Testis (tissue), 3 donors: ENCODE results near the gene MNDA. TPM values are rescaled to one million over a fixed set of nuclear protein-coding genes. Genes with fewer than 3 reads are reported as not detected.

Experiments used
- DNase-seq: peaks from one replicate; pipeline ENCODE4 v3.0.0-alpha.2; 2019
- H3K27ac ChIP-seq, 2 donors: fragments of 200-600 bp; sonication (generic); one replicate each; pipeline ENCODE4 v1.5.1; 2019
- H3K27me3 ChIP-seq: fragments of 200-600 bp; sonication (generic); one replicate; pipeline ENCODE4 v1.5.1; 2019
- H3K36me3 ChIP-seq: fragments of 200-600 bp; sonication (generic); one replicate; pipeline ENCODE4 v1.5.1; 2017; ENCODE audit warnings: low read depth; ENCODE audit errors: missing control alignments
- H3K4me1 ChIP-seq: fragments of 200-600 bp; sonication (generic); one replicate; pipeline ENCODE4 v1.5.1; 2019
- H3K4me3 ChIP-seq, 2 donors: fragments of 200-600 bp; sonication (generic); one replicate each; pipeline ENCODE4 v1.5.1; 2017 to 2019
- H3K9me3 ChIP-seq: fragments of 200-600 bp; sonication (generic); one replicate; pipeline ENCODE4 v1.5.1; 2017
- CTCF ChIP-seq, 3 experiments: fragments of 450-650 bp in 2 of 3; fragments of 200-600 bp in 1 of 3; sonication (generic) in 1 of 3; IDR thresholded peaks; one replicate each; pipeline ENCODE4 v1.5.1; 2016 to 2019; ENCODE audit warnings: antibody characterized with exemption in 3 of 3, mild to moderate bottlenecking in 2 of 3, moderate library complexity in 1 of 3
- WGBS, 2 donors: methylation state at CpG; one replicate each; pipeline ENCODE4 v1.1.5; 2018; 5-methylcytosine and 5-hydroxymethylcytosine counted together
- intact Hi-C: fragments of 100-400 bp; cut with DNase I; formaldehyde crosslinking; loops from one replicate; pipeline ENCODE4 v1.15.1; 2023; ENCODE audit warnings: low total_unique reads
- polyA plus RNA-seq: library from polyadenylated mRNA; stranded (reverse); fragments of 350-450 nt; fragmentation: Illumina TruSeq; extraction: RNeasy Lipid Tissue Mini Kit (QIAGEN cat#74804); gene quantifications from one replicate; pipeline ENCODE4 v1.2.3, GENCODE V29; 2014; ENCODE audit warnings: low read depth, low replicate concordance; ENCODE audit not compliant: insufficient read depth
- small RNA-seq, 2 donors: library from RNA; depleted of rRNA; stranded (forward); fragments of <200 nt; gene quantifications; one replicate each; pipeline ENCODE3, GENCODE V24; 2016
- total RNA-seq, 2 donors: library from RNA; depleted of rRNA; stranded (reverse); fragments of >200 nt; gene quantifications; one replicate each; pipeline ENCODE4 v1.2.3, GENCODE V29; 2016

Gene MNDA
- total and polyA plus RNA-seq, 3 donors from 2014 or later: 6.8 to 12.8 (median 11.5) TPM

GRCh38 chr1:158898722-158899121 lies 67.6 kb downstream of the MNDA start:
- Histone ChIP-seq H3K27ac (no peak overlapping the region), H3K4me1 (no peaks in the 10 kb centered on the region), H3K36me3 (no peaks in the 10 kb centered on the region), H3K27me3 (no peaks in the 10 kb centered on the region), H3K4me3 (no peak overlapping the region), H3K9me3 (no peaks in the 10 kb centered on the region)
- no peak for DNase-seq
- TF ChIP-seq CTCF (IDR thresholded peaks at IDR 0.05): no peak
- 74 to 87% methylated on average over 2 of the region's 2 CpGs for WGBS, 2 donors
- intact Hi-C loops: no loop called here

Small RNA genes lying within 50 kb of the gene (small RNA-seq; reads per million reads assigned to genes)
- 0 reads per million in 2 donors for gene OR2AQ1P

Other genes with a start within 250 kb of the MNDA start
- gene OR10Z1, start 226.1 kb upstream of the MNDA start, total RNA-seq: not detected
- gene OR10Z1, start 226.1 kb upstream of the MNDA start, polyA plus RNA-seq: not detected
- 1 to 10 TPM; 3.4 to 4.2 TPM for gene SPTA1, start 144.6 kb upstream of the MNDA start, total RNA-seq
- gene SPTA1, start 144.6 kb upstream of the MNDA start, polyA plus RNA-seq: 6.8 TPM
- gene OR6K2, start 130.7 kb upstream of the MNDA start, total RNA-seq: not detected
- not detected for gene OR6K2, start 130.7 kb upstream of the MNDA start, polyA plus RNA-seq
- under 1 TPM in 1 of 2 donors, not detected in 1; 0.19 TPM for gene OR6K3, start 110.6 kb upstream of the MNDA start, total RNA-seq
- gene OR6K3, start 110.6 kb upstream of the MNDA start, polyA plus RNA-seq: not detected
- not detected for gene OR6K6, start 76.6 kb upstream of the MNDA start, total RNA-seq
- gene OR6K6, start 76.6 kb upstream of the MNDA start, polyA plus RNA-seq: not detected
- 1 to 10 TPM in 1 of 2 donors, not detected in 1; 1.0 TPM for gene OR6N1, start 59.2 kb upstream of the MNDA start, total RNA-seq
- not detected for gene OR6N1, start 59.2 kb upstream of the MNDA start, polyA plus RNA-seq
- not detected for gene OR6N2, start 50.1 kb upstream of the MNDA start, total RNA-seq
- gene OR6N2, start 50.1 kb upstream of the MNDA start, polyA plus RNA-seq: not detected
- gene PYHIN1, start 100.2 kb downstream of the MNDA start, total RNA-seq: 1 to 10 TPM in 1 of 2 donors, under 1 TPM in 1; 0.56 to 1.2 TPM
- 0.58 TPM for gene PYHIN1, start 100.2 kb downstream of the MNDA start, polyA plus RNA-seq
- gene IFI16, start 178.6 kb downstream of the MNDA start, total RNA-seq: 10 to 100 TPM; 34.3 to 39.8 TPM
- gene IFI16, start 178.6 kb downstream of the MNDA start, polyA plus RNA-seq: 35.7 TPM
- gene AIM2, start 245.4 kb downstream of the MNDA start, total RNA-seq: 1 to 10 TPM; 1.3 to 1.9 TPM
- gene AIM2, start 245.4 kb downstream of the MNDA start, polyA plus RNA-seq: 3.2 TPM